Measurements from ENCODE around the gene BUB1.
"Not testable (repeated sequence)": the region's sequence is repeated elsewhere in the genome, so short reads cannot be mapped to it uniquely, and the experiment has no call there.

BUB1 gene

GRCh38 chr2:110589677-110590330, 88.1 kb downstream of the BUB1 start:
- not testable (repeated sequence) for DNase-seq

- DNase-seq, result not testable (repeated sequence)
Measured at GRCh38 chr2:110588520-110588919, 89.3 kb downstream of the BUB1 start.
